A549 (cell line): Measurements from ENCODE around the gene KCNH8. TPM values are rescaled to one million over a fixed set of nuclear protein-coding genes. Genes with fewer than 3 reads are reported as not detected.

Source experiments
- ATAC-seq, 2 experiments: fragments of 200-7000 bp in 1 of 2; fragments of >200 bp in 1 of 2; cut with Nextera tagmentation in 1 of 2; cut with Tn5 transposase in 1 of 2; 3 replicates each; pipeline versions ENCODE4 v1.8.0 to v1.9.1; 2018 to 2020; ENCODE audit warnings: mild to moderate bottlenecking in 1 of 2, moderate library complexity in 1 of 2
- CTCF ChIA-PET: fragments of 300-600 bp; sonication (Branson Sonifier 250); formaldehyde crosslinking; extraction: SDS; loops from one replicate; lab custom pipeline; 2021; ENCODE audit warnings: antibody characterized with exemption, inconsistent platforms; lab: Yijun Ruan, JAX
- POLR2A ChIA-PET: fragments of 350-600 bp; formaldehyde crosslinking; extraction: SDS; loops from one replicate; lab custom pipeline; 2021; ENCODE audit warnings: antibody characterized with exemption, inconsistent platforms; lab: Yijun Ruan, JAX
- DNase-seq, 2 experiments: peaks; one replicate each; pipeline versions ENCODE4 v3.0.0 to v3.0.0-alpha.2; 2011 to 2016; ENCODE audit warnings: low read depth in 1 of 2, low spot score in 1 of 2
- FAIRE-seq: peaks from 2 replicates; lab custom pipeline; 2011; peaks lifted over from hg19 to GRCh38; lab: Jason Lieb, UNC
- H3K27ac ChIP-seq, 2 experiments: fragments of >200 bp; sonication (Bioruptor Twin); formaldehyde crosslinking; 3 replicates each; pipeline ENCODE4 v1.5.1; 2016 to 2017
- H3K4me1 ChIP-seq: fragments of >200 bp; sonication (Bioruptor Twin); formaldehyde crosslinking; 3 replicates; pipeline ENCODE4 v1.6.1; 2016
- H3K4me2 ChIP-seq: fragments of >200 bp; sonication (Bioruptor Twin); formaldehyde crosslinking; 3 replicates; pipeline ENCODE4 v1.6.1; 2016
- H3K4me3 ChIP-seq: fragments of >200 bp; sonication (Bioruptor Twin); formaldehyde crosslinking; 3 replicates; pipeline ENCODE4 v1.5.1; 2016
- H3K9me3 ChIP-seq: fragments of >200 bp; sonication (Bioruptor Twin); formaldehyde crosslinking; 3 replicates; pipeline ENCODE4 v1.6.1; 2016
- BHLHE40 ChIP-seq: IDR thresholded peaks from 2 replicates; pipeline ENCODE4 v1.6.1; 2012; ENCODE audit warnings: low read depth, low read length, inconsistent platforms
- CBX2 ChIP-seq: fragments of 200-600 bp; sonication (generic); IDR thresholded peaks from 2 replicates; pipeline ENCODE4 v1.6.1; 2016; ENCODE audit warnings: low read depth, mild to moderate bottlenecking, borderline replicate concordance
- CBX8 ChIP-seq: fragments of 200-600 bp; sonication (generic); IDR thresholded peaks from 2 replicates; pipeline ENCODE4 v1.6.1; 2016
- CTCF ChIP-seq: fragments of >200 bp; sonication (Bioruptor Twin); formaldehyde crosslinking; IDR thresholded peaks from 3 replicates; pipeline ENCODE4 v1.5.1; 2016
- EHMT2 ChIP-seq: fragments of 200-600 bp; sonication (generic); IDR thresholded peaks from 2 replicates; pipeline ENCODE4 v1.6.1; 2016; ENCODE audit warnings: antibody characterized with exemption, low read depth, mild to moderate bottlenecking, moderate library complexity
- ELK1 ChIP-seq: fragments of 150-350 bp; IDR thresholded peaks from 2 replicates; pipeline ENCODE4 v1.6.1; 2014; ENCODE audit warnings: low read depth, mild to moderate bottlenecking, low read length
- FOSB ChIP-seq: fragments of 250-450 bp; sonication (Bioruptor Pico); IDR thresholded peaks from 2 replicates; pipeline ENCODE4 v1.5.0; 2020; ENCODE audit warnings: mild to moderate bottlenecking, moderate library complexity
- FOSL2 ChIP-seq, 2 experiments: fragments of 450-650 bp in 1 of 2; fragments of >200 bp in 1 of 2; sonication (Bioruptor Twin) in 1 of 2; formaldehyde crosslinking; IDR thresholded peaks; 2 replicates each; pipeline versions ENCODE4 v1.5.0 to v1.6.1; 2016 to 2020; ENCODE audit warnings: mild to moderate bottlenecking in 1 of 2, moderate library complexity in 1 of 2
- FOXS1 ChIP-seq: fragments of 250-450 bp; sonication (Bioruptor Pico); IDR thresholded peaks from 2 replicates; pipeline ENCODE4 v1.5.0; 2020; ENCODE audit warnings: mild to moderate bottlenecking, moderate library complexity
- GATA3 ChIP-seq: IDR thresholded peaks from 2 replicates; pipeline ENCODE4 v1.6.1; 2012; ENCODE audit warnings: borderline replicate concordance
- HDAC2 ChIP-seq: fragments of 200-600 bp; sonication (generic); IDR thresholded peaks from 2 replicates; pipeline ENCODE4 v1.6.1; 2016
- HEYL ChIP-seq: fragments of 250-450 bp; sonication (Bioruptor Pico); IDR thresholded peaks from 2 replicates; pipeline ENCODE4 v1.8.0; 2021; ENCODE audit warnings: mild to moderate bottlenecking, moderate library complexity
- HMGXB4 ChIP-seq: fragments of 250-450 bp; sonication (Bioruptor Pico); IDR thresholded peaks from 2 replicates; pipeline ENCODE4 v1.5.0; 2021; ENCODE audit warnings: mild to moderate bottlenecking, moderate library complexity, borderline replicate concordance
- HOXA7 ChIP-seq: fragments of 250-450 bp; sonication (Bioruptor Pico); IDR thresholded peaks from 2 replicates; pipeline ENCODE4 v1.5.0; 2020; ENCODE audit warnings: mild to moderate bottlenecking, moderate library complexity
- HOXB13 ChIP-seq: fragments of 250-450 bp; sonication (Bioruptor Pico); IDR thresholded peaks from 2 replicates; pipeline ENCODE4 v1.5.0; 2020; ENCODE audit warnings: low read depth, mild to moderate bottlenecking, moderate library complexity
- JUN ChIP-seq, 2 experiments: fragments of >200 bp; sonication (Bioruptor Twin); formaldehyde crosslinking; IDR thresholded peaks; 2 replicates in 1 of 2; 3 replicates in 1 of 2; pipeline ENCODE4 v1.6.1; 2016 to 2017
- JUNB ChIP-seq: fragments of >200 bp; sonication (Bioruptor Twin); formaldehyde crosslinking; IDR thresholded peaks from 2 replicates; pipeline ENCODE4 v1.6.1; 2016
- KDM5A ChIP-seq: fragments of 200-600 bp; sonication (generic); IDR thresholded peaks from 2 replicates; pipeline ENCODE4 v1.6.1; 2016; ENCODE audit warnings: antibody characterized with exemption, mild to moderate bottlenecking
- MAX ChIP-seq: IDR thresholded peaks from 2 replicates; pipeline ENCODE4 v1.6.1; 2012
- MAZ ChIP-seq: fragments of 150-350 bp; IDR thresholded peaks from 2 replicates; pipeline ENCODE4 v1.6.1; 2014; ENCODE audit warnings: antibody characterized with exemption, low read depth, low read length, borderline replicate concordance
- POLR2A ChIP-seq: IDR thresholded peaks from 2 replicates; pipeline ENCODE4 v1.6.1; 2012; ENCODE audit warnings: mild to moderate bottlenecking, low read length
- RCOR1 ChIP-seq: fragments of 150-350 bp; IDR thresholded peaks from 2 replicates; pipeline ENCODE4 v1.6.1; 2014; ENCODE audit warnings: antibody characterized with exemption, low read length, low read depth
- REST ChIP-seq: fragments of 200-600 bp; sonication (generic); IDR thresholded peaks from 2 replicates; pipeline ENCODE4 v1.6.1; 2016; ENCODE audit warnings: antibody characterized with exemption, mild to moderate bottlenecking, moderate library complexity
- TFCP2L1 ChIP-seq: fragments of 250-450 bp; sonication (Bioruptor Pico); IDR thresholded peaks from 2 replicates; pipeline ENCODE4 v1.5.0; 2021; ENCODE audit warnings: mild to moderate bottlenecking
- TP53 ChIP-seq: fragments of 250-450 bp; sonication (Bioruptor Pico); IDR thresholded peaks from 2 replicates; pipeline ENCODE4 v1.5.0; 2021; ENCODE audit warnings: mild to moderate bottlenecking, moderate library complexity
- ZC3H11A ChIP-seq: fragments of 450-650 bp; IDR thresholded peaks from 2 replicates; pipeline ENCODE4 v1.6.1; 2014; ENCODE audit warnings: antibody characterized with exemption, mild to moderate bottlenecking
- ZNF302 ChIP-seq: fragments of 250-450 bp; sonication (Bioruptor Pico); IDR thresholded peaks from 2 replicates; pipeline ENCODE4 v1.9.0; 2021; ENCODE audit warnings: inconsistent platforms, mild to moderate bottlenecking, moderate library complexity
- WGBS: methylation state at CpG from one replicate; pipeline ENCODE4 v1.1.6; 2017; ENCODE audit errors: missing lambda C conversion rate; 5-methylcytosine and 5-hydroxymethylcytosine counted together
- polyA plus RNA-seq, 4 experiments: library from polyadenylated mRNA; depleted of rRNA in 3 of 4; stranded (reverse); fragments of >200 nt; fragmentation: RNase III in 1 of 4; extraction: RNeasy Plus Mini Kit Qiagen cat#74134 plus additional on column Dnase treatment in 1 of 4; gene quantifications; 2 replicates in 3 of 4; 3 replicates in 1 of 4; pipeline ENCODE4 v1.2.3, GENCODE V29; 2011 to 2017

Gene KCNH8
- polyA plus RNA-seq, 2 of the 4 experiments (the other 2 are of a cell fraction), result 0.03 TPM; not detected in 1

- ChIA-PET POLR2A (no interaction called here), CTCF (no interaction called here)
- no peak overlapping the region for H3K4me2 ChIP-seq
- H3K4me3 ChIP-seq, result no peak overlapping the region
- no peaks in the 10 kb centered on the region for H3K9me3 ChIP-seq
- TF ChIP-seq CTCF, result no peak
- no peak for TF ChIP-seq ZC3H11A
- no peak for TF ChIP-seq HOXB13
- no peak for TF ChIP-seq MAZ
- TF ChIP-seq JUNB, result no peak
- no peak for TF ChIP-seq JUN (IDR thresholded peaks at IDR 0.05)
- TF ChIP-seq HDAC2, result no peak
- no peak for TF ChIP-seq MAX
- TF ChIP-seq POLR2A, result no peak
- TF ChIP-seq TP53, result no peak
- TF ChIP-seq RCOR1, result no peak
- TF ChIP-seq HEYL (CRISPR knock-in tag), result no peak
- no peak for TF ChIP-seq KDM5A
- no peak for TF ChIP-seq GATA3
- TF ChIP-seq BHLHE40, result no peak
- TF ChIP-seq FOSL2 (IDR thresholded peaks at IDR 0.05), result no peak
- TF ChIP-seq FOSL2 (CRISPR knock-in tag; IDR thresholded peaks at IDR 0.05), result no peak
- no peak for TF ChIP-seq HMGXB4 (CRISPR knock-in tag)
- no peak for TF ChIP-seq FOXS1 (CRISPR knock-in tag)
- no peak for TF ChIP-seq ZNF302 (CRISPR knock-in tag)
- TF ChIP-seq CBX2, result no peak
- WGBS, result 0% methylated on average over 1 of the region's 1 CpG
- no peak for FAIRE-seq
- no peaks in the 10 kb centered on the region for H3K4me1 ChIP-seq
- H3K27ac ChIP-seq, result no peak overlapping the region
- ATAC-seq, result no peak
- no peak for DNase-seq
Measured at GRCh38 chr3:19248767-19249166, 100.5 kb downstream of the KCNH8 start.

- no peak for TF ChIP-seq HOXB13
- TF ChIP-seq HOXA7 (CRISPR knock-in tag), result no peak
- no peak for TF ChIP-seq ELK1
- TF ChIP-seq TFCP2L1 (CRISPR knock-in tag), result no peak
- no peak for TF ChIP-seq MAX
- no peak for TF ChIP-seq FOSB (CRISPR knock-in tag)
- TF ChIP-seq CBX8, result no peak
- no peak for TF ChIP-seq REST
- TF ChIP-seq MAZ, result no peak
- TF ChIP-seq KDM5A, result no peak
- no peak for TF ChIP-seq EHMT2
- Histone ChIP-seq H3K27ac (no peak overlapping the region), H3K9me3 (no peaks in the 10 kb centered on the region), H3K4me1 (no peaks in the 10 kb centered on the region), H3K4me2 (no peak overlapping the region), H3K4me3 (no peak overlapping the region)
- no peak for FAIRE-seq
- WGBS, result 33% methylated on average over 6 of the region's 6 CpGs
- ChIA-PET POLR2A (no interaction called here), CTCF (interaction anchor here (1.0 kb wide), 1 partner anchor 13 kb away, joined by 3 read pairs; no protein-coding TSS in a partner anchor)
- no peak for ATAC-seq
- DNase-seq, result no peak
Measured at GRCh38 chr3:19250959-19251610, 102.8 kb downstream of the KCNH8 start.
